GM12878 (cell line): Measurements from ENCODE around the gene PCDHGC4. TPM values are rescaled to one million over a fixed set of nuclear protein-coding genes. Genes with fewer than 3 reads are reported as not detected.

Source experiments
- ATAC-seq: fragments of 200-7000 bp; cut with Tn5 transposase; 3 replicates; pipeline ENCODE4 v1.9.1; 2020; ENCODE audit warnings: mild to moderate bottlenecking, moderate library complexity
- BruUV-seq: library from RNA; stranded (reverse); fragments of 400-500 nt; replicated peaks from 2 replicates; lab custom pipeline; 2021; lab: Mats Ljungman, UMichigan
- CTCF ChIA-PET: fragments of 300-600 bp; sonication (Branson Sonifier 250); formaldehyde crosslinking; extraction: SDS; loops from one replicate; lab custom pipeline; 2021; ENCODE audit warnings: inconsistent platforms; lab: Yijun Ruan, JAX
- POLR2A ChIA-PET: fragments of 350-600 bp; formaldehyde crosslinking; extraction: SDS; loops from one replicate; lab custom pipeline; 2021; ENCODE audit warnings: inconsistent platforms; lab: Charles Lee
- RAD21 ChIA-PET: fragments of 300-600 bp; sonication (Branson Sonifier 250); formaldehyde crosslinking; loops from one replicate; lab custom pipeline; 2023; ENCODE audit warnings: antibody characterized with exemption; ENCODE audit not compliant: unreplicated experiment; lab: Charles Lee
- SMC1A ChIA-PET: fragments of 300-600 bp; sonication (Branson Sonifier 250); formaldehyde crosslinking; loops from one replicate; lab custom pipeline; 2023; ENCODE audit not compliant: unreplicated experiment, uncharacterized antibody; lab: Charles Lee
- DNase-seq: peaks from one replicate; pipeline ENCODE4 v3.0.0-alpha.2; 2011; ENCODE audit warnings: low read depth, low spot score
- FAIRE-seq: peaks from 3 replicates; lab custom pipeline; 2011; peaks lifted over from hg19 to GRCh38; lab: Jason Lieb, UNC
- H2AFZ ChIP-seq: 2 replicates; pipeline ENCODE4 v1.6.0; 2011; ENCODE audit warnings: low read depth, low read length, control low read depth; ENCODE audit not compliant: control insufficient read depth
- H3K27ac ChIP-seq: 2 replicates; pipeline ENCODE4 v1.5.1; 2011; ENCODE audit warnings: control low read depth; ENCODE audit not compliant: control insufficient read depth, insufficient read depth
- H3K27me3 ChIP-seq, 2 experiments: replicated peaks in 1 of 2; 2 replicates each; pipeline versions ENCODE4 v1.6.0 to v1.6.1; 2011; ENCODE audit warnings: low read length in 1 of 2; ENCODE audit not compliant: control insufficient read depth in 2 of 2, insufficient read depth in 2 of 2
- H3K36me3 ChIP-seq, 2 experiments: 2 replicates each; pipeline ENCODE4 v1.5.1; 2011; ENCODE audit warnings: low read length in 1 of 2; ENCODE audit not compliant: control insufficient read depth in 2 of 2, insufficient read depth in 2 of 2
- H3K4me1 ChIP-seq: 2 replicates; pipeline ENCODE4 v1.6.1; 2011; ENCODE audit warnings: mild to moderate bottlenecking, low read length, moderate library complexity, mixed read lengths; ENCODE audit not compliant: control insufficient read depth, insufficient read depth
- H3K4me2 ChIP-seq: 2 replicates; pipeline ENCODE4 v1.6.0; 2011; ENCODE audit warnings: control low read depth; ENCODE audit not compliant: control insufficient read depth, insufficient read depth
- H3K4me3 ChIP-seq: fragments of 200-600 bp; sonication (generic); 2 replicates; pipeline ENCODE4 v1.5.1; 2016
- H3K79me2 ChIP-seq: 2 replicates; pipeline ENCODE4 v1.6.0; 2011; ENCODE audit warnings: low read length; ENCODE audit not compliant: control insufficient read depth, insufficient read depth
- H3K9ac ChIP-seq: 2 replicates; pipeline ENCODE4 v1.8.0; 2011; ENCODE audit warnings: low read length, control low read depth, mixed read lengths; ENCODE audit not compliant: control insufficient read depth, insufficient read depth
- H3K9me3 ChIP-seq: replicated peaks from 3 replicates; pipeline ENCODE4 v1.5.1; 2011; ENCODE audit warnings: mild to moderate bottlenecking, low read length; ENCODE audit not compliant: control insufficient read depth, insufficient read depth
- H4K20me1 ChIP-seq: 2 replicates; pipeline ENCODE4 v1.6.0; 2011; ENCODE audit not compliant: control insufficient read depth, insufficient read depth
- CBX3 ChIP-seq: fragments of 200-600 bp; sonication (generic); IDR thresholded peaks from 2 replicates; pipeline ENCODE4 v1.6.1; 2016; ENCODE audit warnings: low read depth, borderline replicate concordance
- CEBPB ChIP-seq, 2 experiments: fragments of 150-350 bp in 1 of 2; IDR thresholded peaks; 2 replicates each; pipeline ENCODE4 v1.6.1; 2012 to 2014; ENCODE audit warnings: low read depth in 2 of 2, low read length in 2 of 2, borderline replicate concordance in 1 of 2, inconsistent platforms in 1 of 2
- IRF4 ChIP-seq: IDR thresholded peaks from 2 replicates; pipeline ENCODE4 v1.6.1; 2011; ENCODE audit warnings: low read depth, low read length
- MTA3 ChIP-seq: IDR thresholded peaks from 2 replicates; pipeline ENCODE4 v1.6.1; 2012; ENCODE audit warnings: low read length, inconsistent platforms, borderline replicate concordance
- MXI1 ChIP-seq: fragments of 150-350 bp; IDR thresholded peaks from 2 replicates; pipeline ENCODE4 v1.6.1; 2011; ENCODE audit warnings: low read depth, mild to moderate bottlenecking, inconsistent platforms, low read length, improper control_type of control experiment
- PAX5 ChIP-seq: IDR thresholded peaks from 2 replicates; pipeline ENCODE4 v1.6.1; 2011; ENCODE audit warnings: low read depth, low read length, borderline replicate concordance
- RAD51 ChIP-seq: fragments of 450-650 bp; IDR thresholded peaks from 2 replicates; pipeline ENCODE4 v1.6.1; 2016; ENCODE audit warnings: moderate library complexity, mild to moderate bottlenecking, inconsistent platforms
- SIN3A ChIP-seq: IDR thresholded peaks from 2 replicates; pipeline ENCODE4 v1.6.1; 2012; ENCODE audit warnings: low read depth, low read length, improper control_type of control experiment
- SMAD1 ChIP-seq: fragments of 450-650 bp; IDR thresholded peaks from 2 replicates; pipeline ENCODE4 v1.6.1; 2018; ENCODE audit warnings: mild to moderate bottlenecking, low read depth; ENCODE audit not compliant: partially characterized antibody
- TCF12 ChIP-seq: IDR thresholded peaks from 2 replicates; pipeline ENCODE4 v1.6.1; 2011; ENCODE audit warnings: low read depth, mild to moderate bottlenecking, low read length
- WGBS: methylation state at CpG from one replicate; pipeline ENCODE4 v1.1.6; 2016; ENCODE audit warnings: low lambda C conversion rate; ENCODE audit not compliant: insufficient replicate concordance, insufficient coverage; ENCODE audit errors: missing lambda C conversion rate; 5-methylcytosine and 5-hydroxymethylcytosine counted together
- in situ Hi-C: fragments of 300-500 bp; cut with MboI; formaldehyde crosslinking; loops from 9 replicates; pipeline ENCODE4 v1.14.3; 2018; ENCODE audit warnings: mixed read lengths
- intact Hi-C: fragments of 100-400 bp; cut with micrococcal nuclease; formaldehyde crosslinking; loops from one replicate; pipeline ENCODE4 v1.14.2; 2022; ENCODE audit not compliant: unreplicated experiment
- polyA plus RNA-seq, 11 experiments: library from polyadenylated mRNA; depleted of rRNA in 4 of 11; unstranded in 6 of 11; stranded (reverse) in 5 of 11; fragments of >200 nt; fragmentation: Nextera tagmentation in 4 of 11; fragmentation: Illumina TruSeq in 1 of 11; extraction: Ambion mirVana in 4 of 11; extraction: Trizol in 1 of 11; gene quantifications; 1 replicate in 1 of 11; 2 replicates in 10 of 11; pipeline versions ENCODE4 v1.2.1 to v1.2.3, GENCODE V29; 2011 to 2016; ENCODE audit warnings: inconsistent platforms in 2 of 11, missing spikeins in 2 of 11, low read depth in 1 of 11
- total RNA-seq, 4 experiments: library from RNA; depleted of rRNA in 3 of 4; stranded (reverse); fragments of >200 nt in 3 of 4; fragmentation: Illumina TruSeq in 1 of 4; extraction: Trizol in 1 of 4; gene quantifications; 2 replicates each; pipeline versions ENCODE4 v1.2.1 to v1.2.3, GENCODE V29; 2013 to 2021

The PCDHGC4 gene
- total and polyA plus RNA-seq, 10 of the 15 experiments (the other 5 are each of a cell fraction or from before 2014, with no cell fraction given): 0.04 to 1.2 (median 0.52) TPM

DNA sequence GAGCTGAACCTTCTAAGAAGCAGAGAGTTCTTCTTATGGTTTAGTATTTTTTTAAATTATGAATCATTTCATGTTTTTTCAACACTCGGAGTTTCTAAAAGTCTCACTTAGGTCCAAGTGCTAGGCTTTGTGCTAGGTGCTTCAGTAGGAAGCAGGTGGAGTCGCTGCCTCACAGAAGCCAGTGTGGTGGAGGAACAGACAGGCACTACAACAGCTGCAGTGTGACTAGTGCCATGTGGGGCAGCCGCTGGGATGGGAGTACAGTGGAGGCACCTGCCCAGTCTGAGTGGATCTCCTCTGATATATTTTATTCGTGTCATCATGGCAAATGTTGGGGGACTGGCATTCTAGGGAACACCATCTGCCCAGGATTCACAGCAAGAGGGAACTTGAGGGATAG lies 19.4 kb downstream of the PCDHGC4 start:
- BruUV-seq: no TSS peak
- Histone ChIP-seq H4K20me1 (no peaks in the 10 kb centered on the region), H3K27ac (no peak overlapping the region), H3K4me1 (peaks cover 42% of the 10 kb centered on the region), H3K27me3 (no peaks in the 10 kb centered on the region), H3K36me3 (peaks cover 0 to 4% of the 10 kb centered on the region in 2 experiments; a peak in 1 of 4 replicates), H2AFZ (no peak overlapping the region), H3K4me2 (no peak overlapping the region), H3K4me3 (no peak overlapping the region), H3K9ac (no peak overlapping the region), H3K9me3 (no peaks in the 10 kb centered on the region), H3K79me2 (no peaks in the 10 kb centered on the region; the same call in none of the 2 replicates)
- SMC1A ChIA-PET: interaction anchor here (0.9 to 1.4 kb wide), 2 partner anchors 10 to 20 kb away, joined by 4 to 6 read pairs; no protein-coding TSS in a partner anchor
- POLR2A ChIA-PET: no interaction called here
- WGBS: 60% methylated on average over 4 of the region's 4 CpGs
- intact Hi-C loops: no loop called here
- FAIRE-seq: no peak
- RAD21 ChIA-PET: no interaction called here
- ATAC-seq: no peak
- TF ChIP-seq SIN3A (no peak), CEBPB (IDR thresholded peaks at IDR 0.05; ENCODE audit: borderline replicate concordance in 1 of 2, low read depth in 2 of 2, low read length in 2 of 2) (no peak), RAD51 (no peak), IRF4 (no peak), SMAD1 (no peak), CBX3 (no peak), MTA3 (no peak), PAX5 (no peak), MXI1 (no peak), TCF12 (no peak)
- in situ Hi-C loops: no loop called here
- DNase-seq: no peak
- CTCF ChIA-PET: interaction anchor here (0.5 to 11.9 kb wide), 8 partner anchors 9 to 134 kb away, joined by 3 to 213 read pairs (median 6); partner anchors contain the start of genes PCDHGA10, PCDHGA11, PCDHGC3 and PCDHGC4
